ENCODE data around the gene FXYD6. TPM values are rescaled to one million over a fixed set of nuclear protein-coding genes. Genes with fewer than 3 reads are reported as not detected.

FXYD6 gene
- total RNA-seq, 1 experiment from 2014 or later: 0.54 TPM

GRCh38 chr11:117820071-117820470, 56.4 kb downstream of the FXYD6 start:
- ChIA-PET CTCF (interaction anchor here (0.7 to 3.7 kb wide), 3 partner anchors 57 to 394 kb away, joined by 3 to 25 read pairs (median 13); no protein-coding TSS in a partner anchor), POLR2A (no interaction called here)
- H3K27me3 ChIP-seq (ENCODE audit: control insufficient read depth, insufficient read depth, low read length): no peaks in the 10 kb centered on the region; the same call in 1 of the 2 replicates
- no TSS peak for BruUV-seq (replicated peaks)
- no peak overlapping the region for H3K27ac ChIP-seq (ENCODE audit: low read length)
- TF ChIP-seq SIN3A (IDR thresholded peaks at IDR 0.05; ENCODE audit: borderline replicate concordance, insufficient read depth, low read depth, low read length) (no peak), CTCF (IDR thresholded peaks at IDR 0.05) (no peak), POLR2AphosphoS5 (IDR thresholded peaks at IDR 0.05; ENCODE audit: low read depth, low read length) (no peak), TCF7L2 (IDR thresholded peaks at IDR 0.05; ENCODE audit: low read depth, low read length) (no peak), REST (IDR thresholded peaks at IDR 0.05; ENCODE audit: insufficient read depth in 1 of 2, low read depth in 2 of 2, low read length in 1 of 2) (no peak)
- H3K9me3 ChIP-seq (ENCODE audit: control insufficient read depth, insufficient read depth, low read depth, low read length): no peaks in the 10 kb centered on the region
- no peaks in the 10 kb centered on the region for H3K36me3 ChIP-seq (ENCODE audit: control insufficient read depth, insufficient read depth, low read length)
- no peak for DNase-seq (ENCODE audit: low read depth, low spot score)
- H3K4me1 ChIP-seq (ENCODE audit: control insufficient read depth, insufficient read depth, low read length): peaks cover 20% of the 10 kb centered on the region
- H3K4me3 ChIP-seq (ENCODE audit: low read depth in 2 of 2, low read length in 2 of 2): no peak overlapping the region
- ATAC-seq: no peak
- in situ Hi-C loops (cut with HindIII; ENCODE audit: low pct_unique_long_range_greater_than_20kb, low sequenced_read_pairs): loop anchor here (25.0 kb wide), 1 partner anchor 383 kb away; no protein-coding TSS in a partner anchor
- intact Hi-C loops (cut with micrococcal nuclease; ENCODE audit: unreplicated experiment): loop anchor here (5.0 kb wide), 1 partner anchor 232 kb away; no protein-coding TSS in a partner anchor

- ChIA-PET CTCF (interaction anchor here (0.7 to 3.7 kb wide), 8 partner anchors 12 to 393 kb away, joined by 3 to 25 read pairs (median 6); no protein-coding TSS in a partner anchor), POLR2A (no interaction called here)
- ATAC-seq (peak; percentile 65), DNase-seq (ENCODE audit: low read depth, low spot score) (no peak)
- Histone ChIP-seq H3K36me3 (ENCODE audit: control insufficient read depth, insufficient read depth, low read length) (no peaks in the 10 kb centered on the region), H3K4me3 (ENCODE audit: low read depth in 2 of 2, low read length in 2 of 2) (no peak overlapping the region), H3K4me1 (ENCODE audit: control insufficient read depth, insufficient read depth, low read length) (peaks cover 20% of the 10 kb centered on the region), H3K9me3 (ENCODE audit: control insufficient read depth, insufficient read depth, low read depth, low read length) (no peaks in the 10 kb centered on the region), H3K27ac (ENCODE audit: low read length) (no peak overlapping the region), H3K27me3 (ENCODE audit: control insufficient read depth, insufficient read depth, low read length) (no peaks in the 10 kb centered on the region; the same call in 1 of the 2 replicates)
- in situ Hi-C loops (cut with HindIII; ENCODE audit: low pct_unique_long_range_greater_than_20kb, low sequenced_read_pairs) (loop anchor here (25.0 kb wide), 1 partner anchor 382 kb away; no protein-coding TSS in a partner anchor), intact Hi-C loops (cut with micrococcal nuclease; ENCODE audit: unreplicated experiment) (loop anchor here (5.0 kb wide), 1 partner anchor 233 kb away; no protein-coding TSS in a partner anchor)
- TF ChIP-seq CTCF (IDR thresholded peaks at IDR 0.05) (peak; percentile 90), SIN3A (IDR thresholded peaks at IDR 0.05; ENCODE audit: borderline replicate concordance, insufficient read depth, low read depth, low read length) (no peak), REST (IDR thresholded peaks at IDR 0.05; ENCODE audit: insufficient read depth in 1 of 2, low read depth in 2 of 2, low read length in 1 of 2) (no peak), TCF7L2 (IDR thresholded peaks at IDR 0.05; ENCODE audit: low read depth, low read length) (no peak), POLR2AphosphoS5 (IDR thresholded peaks at IDR 0.05; ENCODE audit: low read depth, low read length) (no peak)
- BruUV-seq (replicated peaks): no TSS peak
These were observed 57.1 kb downstream of the FXYD6 start for GRCh38 chr11:117819096-117820040.

All from Panc1 (cell line).